Esophagus muscularis mucosa (tissue), 4 donors: ENCODE data around the gene IDH3G.
"Not testable (repeated sequence)": the region's sequence is repeated elsewhere in the genome, so short reads cannot be mapped to it uniquely, and the experiment has no call there.

Source experiments
- CTCF ChIP-seq, 3 experiments: fragments of 200-600 bp in 2 of 3; fragments of 450-650 bp in 1 of 3; sonication (generic) in 2 of 3; IDR thresholded peaks; one replicate each; pipeline ENCODE4 v1.5.1; 2017 to 2019; ENCODE audit warnings: antibody characterized with exemption in 3 of 3, mild to moderate bottlenecking in 2 of 3, moderate library complexity in 1 of 3
- EP300 ChIP-seq: sonication (generic); formaldehyde crosslinking; IDR thresholded peaks from one replicate; pipeline ENCODE4 v1.6.1; 2017; ENCODE audit warnings: antibody characterized with exemption
- POLR2AphosphoS5 ChIP-seq, 2 donors: sonication (generic); formaldehyde crosslinking; IDR thresholded peaks; one replicate each; pipeline ENCODE4 v1.6.1; 2017; ENCODE audit warnings: antibody characterized with exemption in 2 of 2

DNA sequence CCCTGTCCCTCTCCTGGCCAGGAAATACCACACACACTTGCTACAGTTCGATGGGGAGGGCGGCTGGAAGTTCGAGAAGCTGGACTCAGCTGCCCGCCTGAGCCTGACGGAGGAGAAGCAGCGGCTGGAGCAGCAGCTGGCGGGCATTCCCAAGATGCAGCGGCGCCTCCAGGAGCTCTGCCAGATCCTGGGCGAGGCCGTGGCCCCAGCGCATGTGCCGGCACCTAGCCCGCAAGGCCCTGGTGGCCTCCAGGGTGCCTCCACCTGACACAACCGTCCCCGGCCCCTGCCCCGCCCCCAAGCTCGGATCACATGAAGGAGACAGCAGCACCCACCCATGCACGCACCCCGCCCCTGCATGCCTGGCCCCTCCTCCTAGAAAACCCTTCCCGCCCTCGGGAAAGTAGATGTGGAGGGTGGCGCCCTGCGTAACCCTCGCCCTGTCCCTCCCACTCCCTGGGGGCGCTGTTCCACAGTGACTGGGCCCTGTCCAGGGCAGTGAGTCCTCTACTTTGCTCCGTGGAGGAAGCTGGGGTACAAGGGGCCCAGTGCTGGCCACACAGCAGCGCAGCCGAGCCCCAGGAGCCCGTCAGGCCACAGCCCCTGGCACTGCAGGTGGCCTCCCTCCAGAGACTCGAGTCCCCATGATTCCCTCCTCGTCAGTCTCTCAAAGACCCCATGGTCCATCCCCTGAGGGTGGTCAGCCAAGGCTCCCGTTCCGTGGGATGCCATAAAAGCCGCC, 50.5 kb downstream of the IDH3G start:
- TF ChIP-seq CTCF (IDR thresholded peaks at IDR 0.05); EP300: not testable (repeated sequence)
- peak in 1 of 2 donors; percentile 38 for TF ChIP-seq POLR2AphosphoS5 (IDR thresholded peaks at IDR 0.05)
